Measurements from ENCODE around the gene B3GNT3. TPM values are rescaled to one million over a fixed set of nuclear protein-coding genes. Genes with fewer than 3 reads are reported as not detected.
"Not testable (repeated sequence)": the region's sequence is repeated elsewhere in the genome, so short reads cannot be mapped to it uniquely, and the experiment has no call there.

Gene B3GNT3
- total RNA-seq, 4 donors from 2014 or later, result 0.20 to 2.4 (median 0.44) TPM; not detected in 1

GRCh38 chr19:17796013-17796837 lies 1.3 kb downstream of the B3GNT3 start:
- Histone ChIP-seq H3K27me3 (peaks cover 0 to 60% of the 10 kb centered on the region in 2 donors), H3K36me3 (no peaks in the 10 kb centered on the region), H3K9me3 (no peaks in the 10 kb centered on the region), H3K4me3 (no peak overlapping the region), H3K27ac (peak overlapping the region in 1 of 4 donors; percentile 73), H3K4me1 (peaks cover 0 to 8% (median 0%) of the 10 kb centered on the region in 4 donors)
- no peak for DNase-seq (ENCODE audit: low spot score in 2 of 2)
- 49 to 70% methylated on average over 4 to 6 of the region's 6 CpGs for WGBS, 2 donors
- TF ChIP-seq POLR2A (IDR thresholded peaks at IDR 0.05), result no peak
- TF ChIP-seq CTCF (IDR thresholded peaks at IDR 0.05), result no peak
- TF ChIP-seq EP300 (IDR thresholded peaks at IDR 0.05), result no peak

GRCh38 chr19:17796838-17797423 lies 2.0 kb downstream of the B3GNT3 start:
- Histone ChIP-seq H3K36me3 (no peaks in the 10 kb centered on the region), H3K4me1 (peaks cover 0 to 8% (median 0%) of the 10 kb centered on the region in 4 donors), H3K27me3 (peaks cover 0 to 60% of the 10 kb centered on the region in 2 donors), H3K27ac (peak overlapping the region in 1 of 4 donors; percentile 73), H3K4me3 (no peak overlapping the region), H3K9me3 (no peaks in the 10 kb centered on the region)
- 67 to 71% methylated on average over 1 of the region's 1 CpG for WGBS, 2 donors
- TF ChIP-seq EP300 (IDR thresholded peaks at IDR 0.05) (no peak), CTCF (IDR thresholded peaks at IDR 0.05) (no peak), POLR2A (IDR thresholded peaks at IDR 0.05) (no peak)
- DNase-seq (ENCODE audit: low spot score in 2 of 2), result no peak

GRCh38 chr19:17797424-17798201 lies 2.7 kb downstream of the B3GNT3 start:
- Histone ChIP-seq H3K9me3 (no peaks in the 10 kb centered on the region), H3K4me1 (peaks cover 0 to 8% (median 0%) of the 10 kb centered on the region in 4 donors), H3K36me3 (no peaks in the 10 kb centered on the region), H3K4me3 (no peak overlapping the region), H3K27me3 (peaks cover 0 to 65% of the 10 kb centered on the region in 2 donors), H3K27ac (peak overlapping the region in 1 of 4 donors; percentile 73)
- 55 to 63% methylated on average over 10 to 11 of the region's 11 CpGs for WGBS, 2 donors
- no peak for DNase-seq (ENCODE audit: low spot score in 2 of 2)
- TF ChIP-seq EP300 (IDR thresholded peaks at IDR 0.05) (no peak), POLR2A (IDR thresholded peaks at IDR 0.05) (no peak), CTCF (IDR thresholded peaks at IDR 0.05) (no peak)

GRCh38 chr19:17798599-17798998 lies 3.7 kb downstream of the B3GNT3 start:
- 77 to 90% methylated on average over 3 of the region's 3 CpGs for WGBS, 2 donors
- not testable (repeated sequence) for H3K4me1 ChIP-seq; H3K9me3 ChIP-seq; H3K4me3 ChIP-seq; H3K36me3 ChIP-seq; DNase-seq (ENCODE audit: low spot score in 2 of 2); H3K27ac ChIP-seq
- peaks cover 0 to 60% of the 10 kb centered on the region in 2 donors for H3K27me3 ChIP-seq

GRCh38 chr19:17802137-17802858 lies 7.4 kb downstream of the B3GNT3 start:
- H3K4me3 ChIP-seq, result no peak overlapping the region
- no peaks in the 10 kb centered on the region for H3K4me1 ChIP-seq
- H3K36me3 ChIP-seq, result no peaks in the 10 kb centered on the region
- 65% methylated on average over 12 of the region's 12 CpGs for WGBS, 2 donors
- no peak overlapping the region for H3K27ac ChIP-seq
- no peak for DNase-seq (ENCODE audit: low spot score in 2 of 2)
- H3K27me3 ChIP-seq, result peaks cover 0 to 28% of the 10 kb centered on the region in 2 donors
- no peaks in the 10 kb centered on the region for H3K9me3 ChIP-seq
- no peak for TF ChIP-seq EP300 (IDR thresholded peaks at IDR 0.05)
- TF ChIP-seq POLR2A (IDR thresholded peaks at IDR 0.05), result no peak
- no peak for TF ChIP-seq CTCF (IDR thresholded peaks at IDR 0.05)
